ENCODE results near the gene UNK. TPM values are rescaled to one million over a fixed set of nuclear protein-coding genes. Genes with fewer than 3 reads are reported as not detected.
A peak's percentile ranks its signal among the peaks of the same experiment; 100 is the strongest.

Gene UNK
- total and polyA plus RNA-seq, 7 experiments from 2014 or later: 21.5 to 49.8 (median 39.7) TPM

DNA sequence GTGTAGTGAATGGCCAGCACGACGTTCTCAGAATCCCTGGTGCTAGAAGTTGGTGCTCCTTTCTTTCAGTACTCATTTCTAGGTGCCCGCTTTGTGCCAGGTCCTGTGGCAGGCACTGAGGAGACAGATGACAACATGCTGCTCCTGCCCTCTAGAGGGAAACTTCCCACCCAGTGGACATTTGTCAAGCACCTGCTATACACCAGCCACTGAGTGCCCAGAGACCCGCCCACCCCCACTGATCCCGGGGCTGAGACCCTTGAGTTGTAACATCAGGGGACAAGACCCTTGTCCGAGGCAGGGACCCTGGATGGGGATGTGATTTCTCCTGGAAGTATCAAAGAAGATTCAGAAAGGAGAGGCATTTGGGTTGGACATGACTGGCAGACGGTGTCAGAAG, 34.5 kb downstream of the UNK start:
- Histone ChIP-seq H3K27ac (ENCODE audit: low read depth, low read length) (no peak overlapping the region), H3K36me3 (ENCODE audit: control insufficient read depth in 2 of 3, insufficient read depth in 3 of 3, low read length in 3 of 3) (peaks cover 0 to 93% (median 3%) of the 10 kb centered on the region in 3 experiments), H3K4me1 (ENCODE audit: control insufficient read depth in 2 of 2, insufficient read depth in 2 of 2, low read length in 2 of 2) (peaks cover 10 to 15% of the 10 kb centered on the region in 2 donors), H3K9me3 (ENCODE audit: control insufficient read depth in 2 of 3, low read length in 3 of 3) (no peaks in the 10 kb centered on the region), H3K4me3 (ENCODE audit: low read length) (no peak overlapping the region), H3K27me3 (ENCODE audit: control insufficient read depth in 2 of 2, insufficient read depth in 2 of 2, low read length in 2 of 2) (no peaks in the 10 kb centered on the region)
- Mint-ChIP-seq H3K27me3 (no peaks in the 10 kb centered on the region), H3K4me3 (peak overlapping the region in 1 of 10 donors; percentile 31), H3K27ac (peak overlapping the region in 6 of 9 donors; percentile 16 to 91 (median 54)), H3K36me3 (peaks cover 4 to 22% (median 6%) of the 10 kb centered on the region in 5 donors), H3K4me1 (peaks cover 16 to 21% (median 18%) of the 10 kb centered on the region in 7 donors), H3K9me3 (no peaks in the 10 kb centered on the region)
- DNase-seq: no peak
- intact Hi-C loops (cut with micrococcal nuclease): no loop called here
- CTCF ChIA-PET: no interaction called here
- no peak for ATAC-seq
- POLR2A ChIA-PET: no interaction called here

DNA sequence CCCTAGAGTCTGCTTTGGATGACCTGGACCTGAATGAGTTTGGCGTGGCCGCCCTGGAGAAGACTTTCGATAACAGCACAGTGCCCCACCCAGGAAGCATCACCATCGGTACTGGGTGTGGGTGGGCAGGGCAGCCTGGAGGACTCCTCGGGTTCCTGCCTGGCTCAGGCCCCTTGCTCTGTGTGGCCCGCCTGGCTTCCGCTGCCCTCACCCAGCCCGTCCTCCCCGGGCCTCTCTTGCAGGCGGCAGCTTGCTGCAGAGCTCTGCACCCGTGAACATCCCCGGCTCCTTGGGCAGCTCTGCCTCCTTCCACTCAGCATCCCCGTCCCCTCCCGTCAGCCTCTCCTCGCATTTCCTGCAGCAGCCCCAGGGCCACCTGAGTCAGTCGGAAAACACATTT, 35.1 kb downstream of the UNK start:
- peaks cover 16 to 21% (median 18%) of the 10 kb centered on the region in 7 donors for H3K4me1 Mint-ChIP-seq
- H3K4me3 Mint-ChIP-seq: no peak overlapping the region
- peaks cover 4 to 18% (median 6%) of the 10 kb centered on the region in 5 donors for H3K36me3 Mint-ChIP-seq
- intact Hi-C loops (cut with micrococcal nuclease): no loop called here
- no peak overlapping the region for H3K27ac ChIP-seq (ENCODE audit: low read depth, low read length)
- peaks cover 0 to 91% (median 3%) of the 10 kb centered on the region in 3 experiments for H3K36me3 ChIP-seq (ENCODE audit: control insufficient read depth in 2 of 3, insufficient read depth in 3 of 3, low read length in 3 of 3)
- H3K4me3 ChIP-seq (ENCODE audit: low read length): no peak overlapping the region
- no peaks in the 10 kb centered on the region for H3K9me3 ChIP-seq (ENCODE audit: control insufficient read depth in 2 of 3, low read length in 3 of 3)
- DNase-seq (no peak), ATAC-seq (no peak)
- peak overlapping the region in 2 of 9 donors; percentile 16 to 78 for H3K27ac Mint-ChIP-seq
- H3K27me3 Mint-ChIP-seq: no peaks in the 10 kb centered on the region
- peaks cover 10 to 15% of the 10 kb centered on the region in 2 donors for H3K4me1 ChIP-seq (ENCODE audit: control insufficient read depth in 2 of 2, insufficient read depth in 2 of 2, low read length in 2 of 2)
- H3K9me3 Mint-ChIP-seq: no peaks in the 10 kb centered on the region
- ChIA-PET CTCF (no interaction called here), POLR2A (no interaction called here)
- no peaks in the 10 kb centered on the region for H3K27me3 ChIP-seq (ENCODE audit: control insufficient read depth in 2 of 2, insufficient read depth in 2 of 2, low read length in 2 of 2)

DNA sequence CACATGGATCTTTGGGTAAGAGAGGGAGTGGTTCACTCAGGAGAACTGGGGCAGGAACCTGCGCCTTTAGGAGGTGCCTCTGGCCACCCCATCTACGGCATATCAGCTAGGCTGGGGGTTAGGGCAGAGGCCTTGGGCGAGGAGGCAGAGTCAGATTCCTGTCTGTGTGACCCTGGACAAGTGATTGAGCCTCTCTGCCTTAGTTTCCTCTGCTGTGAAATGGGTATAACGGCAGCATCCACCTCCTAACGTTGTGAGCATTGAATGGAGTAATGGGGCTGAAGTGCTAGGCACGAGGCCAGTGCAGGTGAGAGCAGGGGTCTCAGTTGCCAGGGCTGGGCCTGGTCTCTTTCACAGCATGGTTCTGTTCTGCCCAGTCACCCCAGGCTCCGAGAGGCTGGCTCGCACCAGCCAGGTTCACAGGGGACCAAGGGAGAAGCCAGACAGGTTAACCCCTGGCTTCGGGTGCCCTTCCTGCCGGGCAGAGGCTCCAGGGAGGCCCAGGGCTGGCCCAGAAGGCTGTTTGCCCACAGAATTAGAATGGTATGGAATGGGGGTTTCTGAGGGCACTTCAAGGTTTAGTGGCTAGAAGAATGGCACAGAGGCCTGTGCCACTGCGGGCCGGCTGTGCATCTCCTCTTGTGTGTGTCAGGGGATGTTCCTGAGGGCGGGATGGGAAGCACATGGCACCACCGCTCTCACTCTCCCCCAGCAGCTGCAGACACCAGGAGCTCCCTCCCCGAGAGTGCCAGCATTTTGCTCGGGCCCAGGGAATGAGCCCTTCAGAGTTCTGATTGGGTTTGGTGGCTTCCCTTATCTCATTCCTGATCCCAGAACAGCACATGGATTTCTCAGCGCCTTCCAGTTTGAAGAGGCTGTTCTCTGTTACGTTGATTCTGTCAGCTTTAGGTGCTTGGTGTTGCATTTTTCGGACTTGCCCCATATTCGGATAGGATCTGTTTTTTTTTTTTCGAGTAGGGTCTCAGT, 35.8 kb downstream of the UNK start:
- ChIA-PET CTCF (no interaction called here), POLR2A (interaction anchor here (0.6 to 8.6 kb wide), 7 partner anchors 23 to 234 kb away, joined by 3 to 77 read pairs (median 6); partner anchors contain the start of genes UNK and WBP2)
- H3K27me3 ChIP-seq (ENCODE audit: control insufficient read depth in 2 of 2, insufficient read depth in 2 of 2, low read length in 2 of 2): no peaks in the 10 kb centered on the region
- H3K9me3 Mint-ChIP-seq: no peaks in the 10 kb centered on the region
- H3K27ac Mint-ChIP-seq: peak overlapping the region in 7 of 9 donors; percentile 36 to 92 (median 88)
- peaks cover 16 to 21% (median 18%) of the 10 kb centered on the region in 7 donors for H3K4me1 Mint-ChIP-seq
- peaks cover 0 to 91% (median 3%) of the 10 kb centered on the region in 3 experiments for H3K36me3 ChIP-seq (ENCODE audit: control insufficient read depth in 2 of 3, insufficient read depth in 3 of 3, low read length in 3 of 3)
- no peak overlapping the region for H3K4me3 ChIP-seq (ENCODE audit: low read length)
- H3K9me3 ChIP-seq (ENCODE audit: control insufficient read depth in 2 of 3, low read length in 3 of 3): no peaks in the 10 kb centered on the region
- H3K27me3 Mint-ChIP-seq: no peaks in the 10 kb centered on the region
- peaks cover 10 to 15% of the 10 kb centered on the region in 2 donors for H3K4me1 ChIP-seq (ENCODE audit: control insufficient read depth in 2 of 2, insufficient read depth in 2 of 2, low read length in 2 of 2)
- H3K27ac ChIP-seq (ENCODE audit: low read depth, low read length): no peak overlapping the region
- ATAC-seq (no peak), DNase-seq (no peak)
- peaks cover 4 to 17% (median 6%) of the 10 kb centered on the region in 5 donors for H3K36me3 Mint-ChIP-seq
- intact Hi-C loops (cut with micrococcal nuclease): no loop called here
- H3K4me3 Mint-ChIP-seq: no peak overlapping the region

DNA sequence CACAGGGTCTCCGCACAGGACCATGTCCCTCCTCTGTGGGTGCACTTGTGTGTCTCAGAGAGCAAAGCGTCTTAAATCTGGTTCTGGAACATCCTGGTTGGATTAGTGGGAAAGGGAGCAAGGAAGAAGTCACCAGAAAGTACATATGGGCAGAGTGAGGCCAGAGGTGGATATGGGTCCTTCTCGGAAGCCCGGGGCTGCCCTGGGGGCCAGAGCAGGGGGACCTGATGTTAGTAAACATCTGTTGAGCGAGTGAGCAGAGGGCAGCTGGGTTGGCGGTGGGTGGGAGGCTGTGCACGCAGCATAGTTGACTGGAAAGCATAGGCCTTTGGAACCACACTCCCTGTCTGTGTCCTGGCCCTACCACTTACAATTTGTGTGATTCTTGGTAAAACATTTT, 36.9 kb downstream of the UNK start:
- Histone ChIP-seq H3K4me1 (ENCODE audit: control insufficient read depth in 2 of 2, insufficient read depth in 2 of 2, low read length in 2 of 2) (peaks cover 10 to 15% of the 10 kb centered on the region in 2 donors), H3K27ac (ENCODE audit: low read depth, low read length) (peak overlapping the region; percentile 67), H3K4me3 (ENCODE audit: low read length) (no peak overlapping the region), H3K9me3 (ENCODE audit: control insufficient read depth in 2 of 3, low read length in 3 of 3) (no peaks in the 10 kb centered on the region), H3K36me3 (ENCODE audit: control insufficient read depth in 2 of 3, insufficient read depth in 3 of 3, low read length in 3 of 3) (peaks cover 0 to 89% (median 3%) of the 10 kb centered on the region in 3 experiments), H3K27me3 (ENCODE audit: control insufficient read depth in 2 of 2, insufficient read depth in 2 of 2, low read length in 2 of 2) (no peaks in the 10 kb centered on the region)
- DNase-seq (no peak), ATAC-seq (no peak)
- Mint-ChIP-seq H3K27me3 (no peaks in the 10 kb centered on the region), H3K36me3 (peaks cover 4 to 17% (median 6%) of the 10 kb centered on the region in 5 donors), H3K9me3 (no peaks in the 10 kb centered on the region), H3K4me3 (peak overlapping the region in 6 of 10 donors; percentile 0 to 52 (median 46)), H3K27ac (peak overlapping the region; percentile 70 to 93 (median 89)), H3K4me1 (peaks cover 16 to 21% (median 18%) of the 10 kb centered on the region in 7 donors)
- ChIA-PET POLR2A (interaction anchor here (0.9 to 8.6 kb wide), 8 partner anchors 22 to 75 kb away, joined by 3 to 77 read pairs (median 3); partner anchors contain the start of genes GALK1, UNK and WBP2), CTCF (interaction anchor here (0.6 kb wide), 1 partner anchor 543 kb away, joined by 3 read pairs; no protein-coding TSS in a partner anchor)
- intact Hi-C loops (cut with micrococcal nuclease): no loop called here

DNA sequence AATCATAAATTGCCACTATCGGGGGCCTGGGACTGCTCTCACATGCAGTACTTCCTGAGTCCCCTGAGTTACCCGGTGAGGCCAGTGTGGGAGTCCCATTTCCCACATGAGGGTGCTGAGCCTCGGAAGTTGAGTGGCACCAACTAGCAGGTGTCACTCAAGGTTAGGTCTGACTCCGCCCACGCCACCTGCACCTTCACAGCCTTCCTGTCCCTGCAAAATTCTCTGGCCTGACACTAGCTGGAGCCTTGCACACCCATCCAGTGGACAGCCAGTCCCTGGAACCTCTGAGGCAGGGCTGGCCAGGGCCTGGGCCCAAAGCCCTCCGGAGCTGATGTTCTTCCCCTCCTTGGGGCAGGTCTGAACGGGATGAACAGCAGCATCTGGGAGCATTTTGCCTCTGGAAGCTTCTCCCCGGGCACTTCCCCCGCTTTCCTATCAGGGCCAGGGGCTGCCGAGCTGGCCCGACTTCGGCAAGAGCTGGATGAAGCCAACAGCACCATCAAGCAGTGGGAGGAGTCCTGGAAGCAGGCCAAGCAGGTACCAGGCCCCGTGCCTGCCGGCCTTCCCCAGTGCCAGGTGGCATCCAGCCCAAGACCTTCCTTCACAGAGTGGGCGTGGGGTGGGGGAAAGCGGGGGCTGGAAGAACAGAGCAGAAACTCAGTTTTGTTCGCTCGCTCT, 37.7 kb downstream of the UNK start:
- Histone ChIP-seq H3K36me3 (ENCODE audit: control insufficient read depth in 2 of 3, insufficient read depth in 3 of 3, low read length in 3 of 3) (peaks cover 0 to 89% (median 3%) of the 10 kb centered on the region in 3 experiments), H3K9me3 (ENCODE audit: control insufficient read depth in 2 of 3, low read length in 3 of 3) (no peaks in the 10 kb centered on the region), H3K4me3 (ENCODE audit: low read length) (no peak overlapping the region), H3K27ac (ENCODE audit: low read depth, low read length) (peak overlapping the region; percentile 67), H3K27me3 (ENCODE audit: control insufficient read depth in 2 of 2, insufficient read depth in 2 of 2, low read length in 2 of 2) (no peaks in the 10 kb centered on the region), H3K4me1 (ENCODE audit: control insufficient read depth in 2 of 2, insufficient read depth in 2 of 2, low read length in 2 of 2) (peaks cover 10 to 15% of the 10 kb centered on the region in 2 donors)
- Mint-ChIP-seq H3K9me3 (no peaks in the 10 kb centered on the region), H3K4me3 (peak overlapping the region in 8 of 10 donors; percentile 12 to 62 (median 50)), H3K27me3 (no peaks in the 10 kb centered on the region), H3K4me1 (peaks cover 17 to 25% (median 18%) of the 10 kb centered on the region in 7 donors), H3K27ac (peak overlapping the region; percentile 69 to 93 (median 89)), H3K36me3 (peaks cover 4 to 17% (median 6%) of the 10 kb centered on the region in 5 donors)
- DNase-seq (peak in 7 of 9 donors; percentile 26 to 49 (median 46)), ATAC-seq (peak; percentile 69)
- POLR2A ChIA-PET: interaction anchor here (0.8 to 8.6 kb wide), 9 partner anchors 28 to 74 kb away, joined by 3 to 77 read pairs (median 3); partner anchors contain the start of genes GALK1, UNK and WBP2
- intact Hi-C loops (cut with micrococcal nuclease): no loop called here
- CTCF ChIA-PET: interaction anchor here (0.8 kb wide), 2 partner anchors 39 to 42 kb away, joined by 3 to 4 read pairs; no protein-coding TSS in a partner anchor

DNA sequence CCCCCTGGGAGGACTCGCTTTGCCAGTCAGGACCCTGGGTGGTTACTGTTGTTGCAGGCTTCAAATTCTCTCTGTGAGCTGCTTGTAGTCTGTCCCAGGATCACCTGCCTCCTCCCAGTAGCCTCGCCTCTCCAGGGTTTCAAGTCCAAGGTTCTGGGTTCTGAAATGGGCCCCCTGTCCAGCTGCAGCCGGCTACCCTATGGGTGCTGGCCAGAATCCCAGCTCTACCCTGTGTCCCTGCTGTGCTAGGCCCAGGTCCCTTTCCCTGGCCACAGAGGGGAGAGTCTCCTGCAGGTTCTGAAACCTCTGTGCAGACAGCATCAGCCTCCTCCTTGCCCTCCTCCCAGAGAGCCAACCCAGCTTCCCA, 38.2 kb downstream of the UNK start:
- H3K27ac Mint-ChIP-seq: peak overlapping the region in 3 of 9 donors; percentile 9 to 62 (median 12)
- H3K4me3 Mint-ChIP-seq: peak overlapping the region in 1 of 10 donors; percentile 62

More for the DNA sequence above, 38.2 kb downstream of the UNK start:
- ChIA-PET CTCF (interaction anchor here (0.8 to 1.0 kb wide), 2 partner anchors 42 to 69 kb away, joined by 3 to 4 read pairs; no protein-coding TSS in a partner anchor), POLR2A (interaction anchor here (0.8 to 8.6 kb wide), 12 partner anchors 17 to 73 kb away, joined by 3 to 77 read pairs (median 4); partner anchors contain the start of genes GALK1, UNK and WBP2)
- DNase-seq (no peak), ATAC-seq (no peak)
- peaks cover 17 to 25% (median 18%) of the 10 kb centered on the region in 7 donors for H3K4me1 Mint-ChIP-seq
- no peaks in the 10 kb centered on the region for H3K27me3 Mint-ChIP-seq
- peaks cover 10 to 15% of the 10 kb centered on the region in 2 donors for H3K4me1 ChIP-seq (ENCODE audit: control insufficient read depth in 2 of 2, insufficient read depth in 2 of 2, low read length in 2 of 2)
- no peaks in the 10 kb centered on the region for H3K9me3 ChIP-seq (ENCODE audit: control insufficient read depth in 2 of 3, low read length in 3 of 3)
- peaks cover 0 to 89% (median 3%) of the 10 kb centered on the region in 3 experiments for H3K36me3 ChIP-seq (ENCODE audit: control insufficient read depth in 2 of 3, insufficient read depth in 3 of 3, low read length in 3 of 3)
- intact Hi-C loops (cut with micrococcal nuclease): no loop called here
- H3K4me3 ChIP-seq (ENCODE audit: low read length): no peak overlapping the region
- H3K36me3 Mint-ChIP-seq: peaks cover 4 to 17% (median 6%) of the 10 kb centered on the region in 5 donors
- no peaks in the 10 kb centered on the region for H3K27me3 ChIP-seq (ENCODE audit: control insufficient read depth in 2 of 2, insufficient read depth in 2 of 2, low read length in 2 of 2)
- H3K27ac ChIP-seq (ENCODE audit: low read depth, low read length): peak overlapping the region; percentile 67
- H3K9me3 Mint-ChIP-seq: no peaks in the 10 kb centered on the region
